ENCODE data around the gene PAF1. TPM values are rescaled to one million over a fixed set of nuclear protein-coding genes. Genes with fewer than 3 reads are reported as not detected.

PAF1 gene
- total RNA-seq, 1 donor from 2014 or later, result 70.2 TPM

DNA sequence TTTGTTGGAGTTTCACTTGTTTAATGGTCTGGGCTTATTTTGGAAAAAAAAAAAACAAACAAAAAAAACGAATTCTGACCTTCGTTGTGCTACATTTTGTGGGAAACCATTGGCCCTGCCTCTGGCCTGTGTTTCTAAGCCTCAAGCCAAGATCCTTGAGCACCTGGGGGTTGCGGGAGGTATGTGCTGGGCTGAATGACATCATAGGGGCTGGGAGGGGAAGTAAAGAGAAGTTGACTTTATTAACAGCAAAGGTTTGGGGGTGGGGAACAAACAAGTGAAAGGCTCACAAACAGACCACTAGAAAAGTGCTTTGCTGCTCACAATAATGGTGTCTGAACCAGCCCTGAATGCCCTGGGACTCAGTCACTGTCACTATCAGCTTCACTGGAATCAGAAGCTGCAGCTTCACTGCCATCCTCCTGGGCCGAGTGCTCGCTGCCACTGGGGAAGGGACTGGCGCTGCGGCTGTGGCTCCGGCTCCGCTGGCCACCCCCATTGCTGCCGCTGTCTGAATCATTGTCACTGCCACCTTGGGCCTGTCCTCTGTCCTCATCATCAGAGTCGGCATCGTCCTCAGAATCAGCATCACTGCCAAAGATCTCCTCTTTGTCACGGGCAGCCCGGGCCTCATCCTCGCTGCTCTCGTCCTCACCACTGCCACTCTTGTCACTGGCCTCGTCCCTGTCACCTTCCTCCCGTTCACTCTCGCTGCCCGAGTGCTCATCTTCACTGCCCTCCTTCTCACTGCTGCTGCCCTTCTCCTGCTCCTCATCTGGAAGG is 5.1 kb downstream of the PAF1 start:
- intact Hi-C loops (cut with DNase I), result no loop called here
- Histone ChIP-seq H3K4me3 (no peak overlapping the region), H3K27ac (no peak overlapping the region), H3K27me3 (no peaks in the 10 kb centered on the region), H3K9me3 (no peaks in the 10 kb centered on the region), H3K36me3 (peaks cover 0 to 69% of the 10 kb centered on the region in 2 donors), H3K4me1 (peaks cover 14% of the 10 kb centered on the region)
- DNase-seq (ENCODE audit: extremely low spot score in 2 of 2), result no peak
- TF ChIP-seq CTCF (IDR thresholded peaks at IDR 0.05), result no peak
- TF ChIP-seq POLR2A (IDR thresholded peaks at IDR 0.05), result no peak
- no peak for TF ChIP-seq POLR2AphosphoS5 (IDR thresholded peaks at IDR 0.05; ENCODE audit: insufficient read depth in 1 of 2, low read depth in 1 of 2)

DNA sequence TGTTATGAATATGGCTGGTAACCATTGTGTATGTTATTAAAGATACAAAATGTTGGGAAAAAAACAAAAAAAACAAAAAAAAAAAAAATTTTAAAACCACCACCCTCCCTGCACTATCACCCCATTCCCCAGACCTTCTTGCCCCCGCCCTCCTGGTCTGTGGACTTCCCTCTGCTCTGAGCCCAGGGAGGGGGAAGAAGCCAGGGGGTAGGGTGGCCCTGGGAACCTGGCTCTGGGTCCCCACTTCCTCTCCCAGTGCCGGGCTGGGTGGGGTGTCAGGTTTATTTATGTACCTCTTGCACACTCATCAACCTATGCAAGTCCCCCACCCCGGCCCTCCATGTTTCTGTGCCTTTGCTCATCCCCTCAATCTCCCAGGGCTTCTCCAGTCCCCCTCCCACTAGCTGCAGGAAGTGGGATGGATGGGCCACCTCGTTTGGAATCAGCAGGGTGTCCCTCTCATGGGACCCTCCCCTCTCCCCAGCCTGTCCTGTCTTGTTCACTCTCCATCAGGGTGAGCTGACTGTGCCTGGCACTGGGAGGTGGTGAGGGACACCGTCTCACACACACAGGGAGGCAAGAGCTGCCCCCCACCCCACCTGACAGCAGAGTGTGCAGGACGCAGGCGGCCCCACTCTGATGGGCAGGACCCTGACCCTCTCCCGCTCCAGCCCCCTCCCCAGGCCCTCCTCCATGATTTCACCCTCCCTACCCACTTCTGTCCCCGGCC is 5.9 kb downstream of the PAF1 start:
- H3K4me1 ChIP-seq, result peaks cover 8% of the 10 kb centered on the region
- intact Hi-C loops (cut with DNase I), result no loop called here
- no peak overlapping the region for H3K4me3 ChIP-seq
- TF ChIP-seq POLR2AphosphoS5 (IDR thresholded peaks at IDR 0.05; ENCODE audit: insufficient read depth in 1 of 2, low read depth in 1 of 2), result no peak
- TF ChIP-seq CTCF (IDR thresholded peaks at IDR 0.05), result no peak
- no peak for TF ChIP-seq POLR2A (IDR thresholded peaks at IDR 0.05)
- peaks cover 0 to 77% of the 10 kb centered on the region in 2 donors for H3K36me3 ChIP-seq
- DNase-seq (ENCODE audit: extremely low spot score in 2 of 2), result no peak
- no peak overlapping the region for H3K27ac ChIP-seq
- no peaks in the 10 kb centered on the region for H3K9me3 ChIP-seq
- H3K27me3 ChIP-seq, result no peaks in the 10 kb centered on the region

DNA sequence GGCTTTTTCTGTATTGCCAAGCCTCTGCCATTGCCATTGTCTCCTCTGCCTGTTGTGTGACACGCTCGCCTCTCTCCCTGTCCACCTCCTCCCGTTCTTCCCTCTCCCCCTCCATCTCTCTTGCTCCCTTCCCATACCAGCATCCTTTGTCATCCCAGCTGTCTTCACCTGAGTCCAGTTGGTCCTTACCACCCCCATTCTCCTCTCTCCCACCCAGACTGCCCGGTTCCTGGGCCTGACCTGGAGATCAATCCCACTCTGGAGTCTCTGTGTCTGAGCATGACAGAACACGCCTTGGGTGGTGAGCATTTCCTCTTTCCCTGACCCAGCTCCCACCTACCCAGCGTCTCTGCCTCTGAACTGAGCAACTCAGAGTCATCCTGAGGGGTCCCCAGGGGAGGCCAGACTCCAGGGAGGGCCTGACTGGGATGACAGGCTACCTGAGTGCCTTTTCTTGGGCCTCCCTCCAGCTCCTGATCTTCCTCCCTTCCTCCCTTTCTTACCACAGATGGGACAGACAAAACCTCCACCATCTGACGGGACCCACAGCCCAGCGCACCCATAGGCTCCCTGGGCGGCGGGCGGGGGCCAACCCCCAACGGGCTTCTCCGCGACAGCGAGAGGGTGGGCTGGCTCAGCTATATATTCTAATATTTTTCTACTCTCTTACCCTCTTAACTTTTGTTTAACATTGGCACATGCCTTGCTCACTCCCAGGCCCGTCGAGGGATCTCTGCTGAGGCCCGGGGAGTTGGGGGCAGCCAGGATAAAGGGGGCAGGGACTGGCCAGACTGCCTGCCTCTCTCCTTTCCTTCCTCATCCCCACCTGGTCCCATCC is 7.7 kb downstream of the PAF1 start:
- Histone ChIP-seq H3K4me1 (no peaks in the 10 kb centered on the region), H3K27me3 (no peaks in the 10 kb centered on the region), H3K27ac (no peak overlapping the region), H3K9me3 (no peaks in the 10 kb centered on the region), H3K4me3 (no peak overlapping the region), H3K36me3 (peaks cover 0 to 85% of the 10 kb centered on the region in 2 donors)
- no peak for DNase-seq (ENCODE audit: extremely low spot score in 2 of 2)
- no peak for TF ChIP-seq CTCF (IDR thresholded peaks at IDR 0.05)
- intact Hi-C loops (cut with DNase I), result no loop called here

GRCh38 chr19:39381910-39382611 is 8.8 kb downstream of the PAF1 start:
- Histone ChIP-seq H3K27me3 (no peaks in the 10 kb centered on the region), H3K4me1 (no peaks in the 10 kb centered on the region), H3K27ac (no peak overlapping the region), H3K9me3 (no peaks in the 10 kb centered on the region), H3K4me3 (no peak overlapping the region), H3K36me3 (peaks cover 4 to 85% of the 10 kb centered on the region in 2 donors)
- DNase-seq (ENCODE audit: extremely low spot score in 2 of 2), result no peak
- TF ChIP-seq POLR2A (IDR thresholded peaks at IDR 0.05) (no peak), POLR2AphosphoS5 (IDR thresholded peaks at IDR 0.05; ENCODE audit: insufficient read depth in 1 of 2, low read depth in 1 of 2) (no peak), CTCF (IDR thresholded peaks at IDR 0.05) (no peak)
- intact Hi-C loops (cut with DNase I), result no loop called here
